RPMI8226 (cell line): ENCODE measurements around the gene RASAL2.

Source experiments
- DNase-seq: peaks from one replicate; pipeline ENCODE4 v3.0.0-alpha.2; 2015

RASAL2 gene

DNA sequence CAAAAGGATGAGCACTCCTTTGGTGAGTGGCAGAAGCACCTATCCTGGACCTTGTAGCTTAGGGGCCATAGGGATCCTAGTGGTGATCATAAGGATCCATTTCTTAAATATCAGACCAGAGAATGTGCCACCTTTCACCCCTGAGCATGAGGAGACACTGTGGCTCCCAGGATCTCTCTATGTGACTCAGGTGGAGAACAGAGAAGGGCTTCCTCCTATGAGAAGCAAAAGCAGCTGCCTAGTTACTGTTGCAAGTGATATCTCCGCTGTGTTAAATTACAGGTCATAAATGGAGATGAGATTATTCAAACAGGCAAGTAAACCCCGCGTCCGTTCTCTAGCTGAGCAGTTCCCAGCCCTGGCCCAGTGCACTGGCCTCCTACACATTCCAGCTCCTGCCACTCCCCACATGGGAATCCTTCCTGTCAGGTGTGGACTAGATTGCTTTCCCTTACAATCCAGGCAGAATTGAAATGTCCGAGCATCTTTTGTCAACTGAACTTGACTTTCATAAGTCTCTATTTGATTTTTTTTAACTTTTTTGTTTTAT is 376.6 kb downstream of the RASAL2 start:
- DNase-seq = no peak

DNA sequence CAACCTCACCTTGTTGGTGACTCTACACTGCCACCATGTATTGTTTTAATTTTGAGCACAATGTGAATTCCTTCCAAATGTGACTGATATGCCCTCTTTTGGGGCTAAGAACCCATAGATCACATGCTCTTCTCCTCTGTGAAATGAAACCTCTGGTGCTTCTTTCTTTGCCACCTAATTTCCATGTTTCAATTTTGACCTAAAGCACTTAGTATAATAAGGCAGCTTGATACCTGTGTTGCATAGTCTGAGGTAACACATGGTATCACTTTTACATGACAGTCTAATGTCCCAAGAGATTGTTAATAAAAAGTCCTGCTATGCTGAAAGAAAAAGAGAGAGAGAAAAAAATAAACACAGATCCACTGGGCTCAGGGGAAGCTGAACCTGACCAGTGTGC is 378.6 kb downstream of the RASAL2 start:
- no peak for DNase-seq

DNA sequence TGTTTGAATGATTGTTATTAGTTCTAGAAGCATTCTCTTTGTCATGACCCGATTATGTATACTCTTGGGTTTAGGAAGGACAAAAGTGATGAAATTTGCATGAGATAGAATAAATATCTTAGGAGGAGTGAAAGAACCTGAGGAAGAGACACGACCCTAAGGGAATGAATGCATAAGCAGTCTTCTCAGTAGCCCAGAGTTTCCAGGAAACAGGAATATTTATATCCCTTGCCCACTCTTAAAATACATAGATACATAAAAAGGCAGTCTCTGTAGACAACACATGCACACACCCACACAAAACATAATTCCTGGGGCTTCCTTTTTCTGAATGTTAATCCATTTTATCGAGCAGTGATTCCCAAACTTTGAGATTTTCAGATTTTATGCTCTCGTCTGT is 383.5 kb downstream of the RASAL2 start:
- no peak for DNase-seq

DNA sequence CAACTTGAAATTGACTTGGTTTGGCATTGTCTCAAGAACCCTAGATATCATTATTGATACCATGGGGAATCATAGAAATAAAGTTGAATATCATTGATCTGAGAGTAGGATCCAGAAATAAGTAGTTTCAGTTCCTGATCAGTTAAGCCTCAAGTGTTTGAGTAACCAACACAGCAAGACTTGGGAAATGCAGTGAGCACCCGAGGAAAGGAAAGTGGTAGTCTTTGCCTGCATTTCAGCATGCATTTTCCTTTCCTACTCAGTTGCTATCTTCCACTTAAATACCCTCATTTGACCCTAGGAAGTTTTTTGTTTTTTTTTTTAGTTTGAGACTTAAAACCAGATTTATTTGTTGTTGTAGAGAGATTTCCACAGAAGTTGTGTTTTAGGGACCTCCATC is 383.9 kb downstream of the RASAL2 start:
- no peak for DNase-seq

DNA sequence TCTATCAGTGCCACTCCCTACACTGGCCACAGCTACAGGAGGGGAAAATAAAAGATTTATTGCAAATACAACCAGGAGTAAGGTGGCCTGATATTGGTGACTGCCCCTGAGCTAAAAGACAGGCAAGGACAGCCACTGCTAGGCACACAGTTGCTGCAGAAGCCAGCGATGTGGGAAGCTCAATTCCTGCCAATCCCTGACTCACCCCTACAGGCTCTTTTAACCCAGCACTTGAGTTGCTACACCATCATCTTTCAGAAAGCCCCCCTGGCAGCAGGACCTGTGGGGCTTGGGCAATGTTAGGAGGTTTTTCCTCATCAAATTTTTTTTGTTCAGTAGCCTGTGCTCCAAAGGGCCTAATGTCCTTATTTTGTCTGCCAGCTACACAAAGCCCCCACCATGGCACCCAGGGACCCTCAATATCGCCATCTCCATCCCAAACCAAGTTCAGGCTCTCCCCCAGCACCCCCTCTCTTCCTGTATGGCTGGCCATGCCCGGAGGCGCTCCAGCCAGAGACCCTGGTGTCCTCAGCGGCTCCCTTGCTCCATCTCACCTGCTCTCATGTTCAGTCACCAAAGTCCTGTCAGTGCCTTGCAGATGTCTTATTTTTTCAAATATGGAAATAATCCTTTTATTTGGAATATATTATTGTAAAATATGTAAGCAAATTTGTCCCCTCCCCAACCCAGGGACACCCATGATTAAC is 389.5 kb downstream of the RASAL2 start:
- no peak for DNase-seq

DNA sequence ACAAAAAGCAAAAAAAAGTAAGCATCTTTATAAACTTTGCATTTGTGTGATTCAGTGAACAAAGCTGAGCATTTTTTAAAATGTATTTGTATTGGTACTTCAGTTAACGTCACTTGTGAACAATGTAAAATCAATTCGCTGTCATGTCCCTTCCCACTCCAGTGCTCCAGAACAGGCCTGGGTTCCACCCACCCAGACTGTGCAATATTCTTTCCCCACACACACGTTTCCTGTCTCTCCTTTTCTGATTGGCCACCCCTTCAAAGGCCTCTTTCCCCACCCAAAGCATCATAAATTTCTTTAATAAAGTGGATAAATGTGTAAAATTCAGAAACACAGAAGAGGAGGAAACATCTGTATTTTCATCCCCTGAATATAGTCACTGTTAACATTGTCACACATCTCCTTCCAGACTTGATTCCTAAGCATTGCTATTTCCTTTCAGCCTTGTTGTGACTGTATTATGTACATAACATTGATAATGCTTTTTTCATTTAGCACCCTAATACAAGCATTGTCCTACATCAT is 390.9 kb downstream of the RASAL2 start:
- no peak for DNase-seq

DNA sequence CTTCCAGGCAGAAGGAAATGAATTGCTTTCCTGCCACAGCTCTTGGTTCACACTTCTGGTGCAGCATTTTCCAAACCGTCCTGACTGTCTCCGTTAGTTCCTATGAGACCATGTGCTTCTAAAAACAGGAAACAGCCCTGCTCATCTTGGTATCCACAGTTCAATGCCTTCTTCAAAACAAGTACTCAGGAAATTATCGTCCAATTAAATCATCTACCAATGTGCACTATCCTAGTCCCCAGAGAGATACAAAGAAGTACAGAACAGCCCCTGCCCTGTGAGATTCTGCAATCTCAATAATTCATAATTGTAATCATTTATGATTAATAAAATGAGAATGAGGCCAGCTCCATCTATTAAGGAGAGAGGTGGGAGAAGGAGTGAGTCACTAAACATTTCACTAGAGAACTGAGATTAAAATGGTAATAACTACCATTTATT is 391.7 kb downstream of the RASAL2 start:
- no peak for DNase-seq

DNA sequence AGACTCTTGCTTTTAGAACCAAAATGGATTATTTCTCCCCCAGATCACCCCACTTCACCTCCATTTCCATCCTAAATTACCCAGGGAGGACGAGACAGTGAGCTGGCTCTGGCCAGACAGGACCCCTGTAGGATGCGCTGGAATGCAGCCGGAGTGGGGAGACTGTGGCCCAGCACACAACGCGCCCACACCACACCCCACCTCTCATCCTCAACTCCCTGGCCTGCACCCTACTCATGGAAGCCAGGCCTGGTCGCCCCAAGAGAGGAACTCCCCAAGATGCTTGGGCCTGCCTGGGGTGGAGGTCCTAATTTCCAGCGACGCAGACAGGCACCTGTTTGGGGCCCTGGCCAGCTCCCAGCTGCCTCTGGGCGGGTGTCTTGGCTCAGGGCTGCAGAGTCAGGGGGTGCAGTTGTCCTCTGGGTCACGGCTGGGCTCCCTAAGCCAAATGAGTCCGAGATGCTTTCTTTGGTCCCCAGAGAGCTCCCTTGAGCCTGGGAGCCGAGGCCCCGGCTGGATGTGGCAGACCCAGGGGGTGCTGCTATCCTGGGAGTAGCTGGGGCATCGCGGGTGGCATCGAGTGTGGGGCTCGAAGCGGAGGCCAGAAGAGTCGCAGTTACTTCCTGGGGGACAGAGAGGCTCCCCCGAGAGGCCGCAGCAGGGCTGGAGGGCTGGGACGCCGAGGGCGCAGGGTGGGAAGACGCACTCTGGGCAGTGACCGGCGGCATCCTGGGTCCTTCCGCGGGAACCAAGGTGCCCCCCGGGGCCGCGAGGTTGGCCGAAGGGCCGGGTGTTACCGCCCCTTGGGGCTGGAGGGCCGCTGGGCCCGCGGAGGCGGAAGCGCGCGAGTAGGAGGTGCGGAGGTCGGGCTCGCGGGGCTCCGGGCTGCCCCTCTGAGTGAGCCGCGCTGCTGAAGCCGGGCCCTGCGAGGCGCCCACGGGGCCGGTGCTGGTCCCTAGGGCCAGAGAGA is 392.5 kb downstream of the RASAL2 start:
- DNase-seq = no peak

DNA sequence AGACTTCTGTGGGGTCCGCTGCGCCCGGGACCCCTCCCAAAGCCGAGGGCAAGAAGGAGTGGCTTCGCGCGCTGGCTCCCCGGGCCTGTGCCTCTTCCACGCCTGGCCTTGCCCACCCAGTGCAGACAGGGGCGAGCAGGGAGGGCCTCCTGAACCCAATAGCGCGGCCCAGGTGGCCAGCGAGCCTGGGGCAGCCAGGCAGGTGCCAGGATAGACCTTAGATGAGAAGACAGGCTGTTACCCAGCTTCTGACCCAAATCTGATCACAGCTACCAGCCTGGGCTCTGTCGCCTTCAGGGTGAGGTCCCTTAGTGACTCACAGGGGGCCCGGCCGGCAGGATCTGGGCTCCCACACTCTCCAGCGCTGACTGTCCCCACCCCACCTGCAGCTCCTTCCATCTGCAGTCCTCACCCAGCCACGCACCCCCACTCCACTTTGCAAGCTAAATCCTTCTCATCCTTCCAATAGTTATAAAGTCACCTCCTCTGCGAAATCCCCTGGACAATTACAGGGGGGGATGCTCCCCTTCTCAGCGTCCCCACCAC is 393.2 kb downstream of the RASAL2 start:
- DNase-seq = no peak

DNA sequence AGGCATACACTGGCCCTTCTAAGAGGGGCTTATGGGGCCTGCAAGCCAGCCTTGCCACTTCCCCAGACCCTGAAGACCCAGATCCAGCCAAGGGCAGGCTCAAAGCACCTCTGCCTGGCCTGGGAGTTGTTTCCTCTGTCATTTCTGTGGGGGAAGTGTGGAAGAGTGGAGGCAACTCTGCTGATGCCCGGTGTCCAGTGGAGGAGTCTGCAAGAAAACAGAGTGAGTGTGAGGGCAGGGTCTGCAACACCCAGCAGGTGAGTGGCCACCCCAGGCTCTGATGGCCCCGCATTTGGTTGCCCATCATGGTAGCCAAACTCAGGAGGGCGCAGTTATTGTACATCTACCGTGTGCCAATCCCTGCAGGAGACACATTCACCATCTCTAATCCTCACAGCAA is 394.5 kb downstream of the RASAL2 start:
- DNase-seq = no peak

DNA sequence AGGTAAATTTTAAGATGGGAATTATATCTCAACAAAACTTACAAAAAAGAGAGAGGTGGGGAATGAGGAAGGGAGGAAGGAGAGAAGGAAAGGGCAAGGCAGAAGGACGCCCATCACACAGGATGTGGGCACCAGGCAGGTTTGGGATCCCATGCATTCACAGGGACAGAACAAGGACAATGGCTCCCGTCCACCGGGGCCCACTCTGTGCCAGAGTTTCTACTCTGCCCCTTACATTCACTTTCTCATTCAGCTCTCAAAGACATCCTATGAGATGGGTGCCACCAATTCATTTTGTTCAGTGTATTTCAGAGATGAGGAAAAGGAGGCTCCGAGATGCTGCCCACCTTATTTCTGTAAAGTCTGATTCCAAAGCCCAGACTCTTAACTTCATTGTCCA is 395.5 kb downstream of the RASAL2 start:
- DNase-seq = no peak

DNA sequence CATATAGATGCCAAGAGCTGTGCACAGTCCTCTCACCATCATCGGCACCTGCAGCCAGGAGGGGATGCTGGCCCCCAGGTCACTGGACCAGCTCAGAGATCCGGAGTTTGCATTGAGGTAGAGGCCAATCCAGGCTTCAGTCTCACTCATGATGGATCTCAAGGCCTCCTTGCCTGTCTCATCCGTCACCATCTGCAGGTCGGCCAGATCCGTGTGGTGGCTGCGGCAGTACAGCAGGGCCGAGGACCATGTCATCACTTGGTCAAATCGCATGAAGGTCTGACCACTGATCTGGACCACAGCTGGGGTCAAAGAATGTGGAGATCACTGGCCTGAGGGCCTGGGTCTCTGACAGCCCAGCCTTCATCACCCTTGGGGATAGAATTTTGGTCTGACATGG is 396.2 kb downstream of the RASAL2 start:
- no peak for DNase-seq

DNA sequence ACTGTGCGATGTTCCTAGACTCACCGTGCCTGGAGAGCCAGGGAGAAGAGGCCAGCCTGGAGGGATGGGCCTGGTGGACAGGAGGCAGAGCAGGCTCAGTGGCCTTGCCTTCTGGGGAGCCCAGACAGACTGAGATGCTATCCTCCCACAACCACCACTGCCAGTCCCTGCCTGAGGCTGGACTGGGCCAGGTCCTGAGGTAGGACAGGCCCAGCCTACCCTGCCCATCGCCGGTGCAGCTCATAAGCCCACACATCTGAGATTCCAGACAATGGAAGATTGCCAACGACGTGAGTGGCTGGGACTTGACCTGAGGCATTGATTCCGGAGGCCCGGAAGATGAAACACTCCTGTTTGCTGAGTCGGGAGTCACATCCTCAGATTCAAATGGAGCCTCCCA is 397.1 kb downstream of the RASAL2 start:
- DNase-seq = no peak

DNA sequence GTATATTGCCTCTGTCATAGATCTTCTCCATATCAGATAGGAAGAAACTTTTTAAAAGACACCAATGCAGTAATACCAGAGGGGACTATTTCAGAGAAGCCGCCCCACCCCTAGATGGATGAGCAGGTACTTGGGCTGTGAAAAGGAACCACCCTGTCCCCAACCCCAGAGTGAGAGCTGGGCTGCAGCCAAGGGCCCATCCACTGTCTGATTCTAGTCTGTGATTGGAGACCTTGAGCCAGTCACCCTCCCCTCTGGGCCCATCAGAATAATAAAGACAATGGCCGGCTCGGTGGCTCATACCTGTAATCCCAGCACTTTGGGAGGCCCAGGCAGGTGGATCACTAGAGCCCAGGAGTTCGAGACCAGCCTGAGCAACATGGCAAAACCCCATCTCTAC is 397.8 kb downstream of the RASAL2 start:
- no peak for DNase-seq

DNA sequence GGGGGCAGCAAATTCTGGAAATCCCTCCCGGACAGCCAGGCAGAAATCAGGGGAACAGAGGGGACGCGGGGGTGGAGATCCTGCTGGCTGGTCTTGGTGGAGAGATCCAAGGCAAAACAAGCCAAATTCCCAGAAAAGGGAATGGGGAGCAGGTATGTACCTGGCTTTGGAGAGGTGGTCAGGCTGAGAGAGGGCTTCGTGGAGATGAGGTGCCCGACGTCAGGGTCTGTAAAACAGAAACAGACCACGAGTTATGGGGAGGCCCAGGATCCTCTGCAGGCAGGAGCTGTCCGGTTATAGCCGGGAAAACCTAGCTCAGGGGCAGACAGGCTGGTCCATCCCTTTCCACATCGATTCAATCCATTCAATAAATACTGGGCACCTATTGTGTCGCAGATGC is 398.4 kb downstream of the RASAL2 start:
- no peak for DNase-seq

DNA sequence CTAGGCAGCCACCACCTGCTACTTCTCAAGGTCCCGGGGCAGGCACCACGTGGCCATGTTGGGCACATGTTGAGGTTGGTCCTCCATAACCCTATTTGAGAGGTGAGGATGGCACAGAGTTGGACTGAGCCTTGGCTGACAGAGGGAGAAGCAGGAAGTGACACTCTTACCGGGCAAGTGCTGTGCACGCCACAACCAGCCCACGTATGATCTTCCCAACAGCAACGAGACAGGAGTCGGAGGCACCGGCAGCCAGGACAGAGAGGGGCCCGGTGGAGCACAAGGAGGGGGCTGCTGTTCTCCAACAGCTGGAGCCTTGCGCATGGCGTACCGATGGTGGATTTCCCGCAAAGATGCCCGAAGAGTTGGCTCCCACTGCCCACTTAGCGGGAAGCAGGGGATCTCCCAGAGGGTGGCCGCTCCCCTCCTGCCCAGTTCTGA is 399.4 kb downstream of the RASAL2 start:
- no peak for DNase-seq

DNA sequence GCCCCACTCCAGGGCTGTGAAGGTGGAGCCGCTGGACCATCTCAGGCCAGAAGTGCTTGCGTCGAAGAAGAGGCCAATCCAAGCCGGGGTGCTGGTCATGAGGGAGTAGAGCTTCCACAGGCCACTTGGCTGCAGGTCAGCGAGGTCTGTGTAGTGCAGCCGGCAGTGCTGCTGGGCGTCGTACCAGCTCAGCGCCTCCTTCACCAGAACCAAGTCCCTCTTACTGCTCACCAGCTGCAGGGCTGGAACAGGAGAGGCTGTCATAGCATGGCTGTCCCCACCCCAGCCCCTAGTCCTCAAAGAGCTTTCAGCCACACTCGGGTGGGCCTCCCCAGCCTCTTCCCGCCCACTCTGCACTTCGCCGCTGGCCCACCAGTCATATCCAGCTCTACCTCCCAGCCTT is 400.7 kb downstream of the RASAL2 start:
- DNase-seq = no peak

DNA sequence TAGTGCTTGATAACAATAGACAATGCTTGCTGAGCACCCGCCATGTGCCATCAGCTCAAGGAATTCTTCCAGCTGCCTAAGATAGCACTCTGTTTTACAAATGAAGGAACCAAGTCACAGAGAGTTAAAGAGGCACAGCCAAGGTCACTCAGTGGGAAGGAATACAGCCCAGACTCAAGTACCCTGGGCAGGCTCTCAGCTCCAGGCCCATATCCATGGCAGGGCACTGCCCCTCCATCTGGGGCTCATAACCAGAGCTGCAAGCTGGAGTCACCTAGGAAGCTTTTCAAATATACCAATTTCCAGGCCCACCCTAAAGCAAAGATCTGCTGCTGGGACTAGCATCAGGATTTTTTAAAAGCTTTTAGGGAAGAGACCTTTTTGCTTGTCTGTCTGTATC is 401.3 kb downstream of the RASAL2 start:
- DNase-seq = no peak

DNA sequence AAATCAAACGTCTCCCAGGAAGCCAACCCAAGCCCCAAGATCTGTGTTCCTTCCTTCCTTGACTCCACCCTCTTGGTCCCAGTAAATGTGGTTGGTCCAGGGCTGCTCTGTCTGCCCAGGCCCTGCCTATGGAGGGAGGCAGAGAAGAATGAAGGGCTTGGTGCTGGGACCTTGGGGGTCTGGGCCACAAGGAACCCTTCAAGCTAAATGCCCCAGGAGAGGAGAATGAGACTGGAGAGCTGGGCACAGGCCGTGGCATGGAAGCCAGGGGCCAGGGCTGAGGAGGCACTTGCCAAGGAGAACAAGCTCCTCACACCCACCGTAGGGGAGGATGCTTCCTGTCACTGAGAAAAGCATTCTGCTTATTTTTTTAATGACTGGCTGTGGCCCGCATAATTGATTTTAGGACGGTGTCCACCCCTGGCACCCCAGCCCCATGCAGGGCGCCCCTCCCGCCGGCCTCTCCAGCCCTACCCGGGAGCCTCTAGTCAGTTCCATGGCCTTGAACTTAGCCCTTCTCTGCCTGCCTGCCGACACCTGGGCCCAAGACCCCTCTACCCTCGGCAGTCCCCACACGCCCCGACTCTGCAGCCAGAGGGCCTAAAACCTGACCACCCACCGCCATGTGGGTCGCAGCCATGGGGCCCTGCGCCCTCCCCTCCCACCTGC is 402.0 kb downstream of the RASAL2 start:
- DNase-seq = no peak

DNA sequence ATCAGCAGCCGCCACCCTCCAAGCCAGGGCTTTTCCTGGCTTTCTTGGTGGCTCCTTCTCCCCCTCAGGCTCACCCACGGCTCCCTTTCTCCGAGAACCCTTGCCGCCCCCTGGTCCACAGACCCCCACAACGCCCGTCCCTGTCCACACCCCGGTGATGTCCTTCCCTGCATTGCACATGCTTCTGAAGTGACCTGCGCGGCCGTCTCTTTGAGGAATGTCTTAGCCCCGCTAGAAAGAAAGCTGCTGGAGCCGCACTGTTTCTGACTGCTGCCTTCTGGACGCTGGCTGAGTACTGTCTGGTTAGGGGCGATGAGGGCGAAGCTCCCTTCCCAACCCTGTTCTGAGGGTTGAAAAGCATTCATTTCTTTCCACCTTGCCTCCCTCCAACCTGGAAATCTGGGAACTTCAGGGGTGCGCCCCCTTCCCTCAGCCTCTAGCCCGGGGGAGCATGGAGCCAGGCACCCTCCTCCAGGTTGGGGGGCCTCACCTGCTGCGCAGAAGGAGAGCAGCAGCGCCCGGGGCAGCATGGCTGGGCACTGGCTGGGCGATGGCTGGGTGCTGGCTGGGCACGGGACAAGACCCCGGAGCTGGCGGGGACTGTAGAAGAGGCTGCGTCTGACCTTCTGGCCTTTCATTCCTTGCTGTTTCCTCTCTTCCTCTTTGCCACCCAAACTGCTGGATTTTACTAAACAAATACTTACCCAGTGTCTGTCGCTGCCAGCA is 402.7 kb downstream of the RASAL2 start, which contains the start of gene CLEC20A:
TSS of gene CLEC20A (minus strand) at position 555 of the 726 bp plus-strand sequence. CDS start at position 530, 25 bp downstream.
- DNase-seq = no peak

DNA sequence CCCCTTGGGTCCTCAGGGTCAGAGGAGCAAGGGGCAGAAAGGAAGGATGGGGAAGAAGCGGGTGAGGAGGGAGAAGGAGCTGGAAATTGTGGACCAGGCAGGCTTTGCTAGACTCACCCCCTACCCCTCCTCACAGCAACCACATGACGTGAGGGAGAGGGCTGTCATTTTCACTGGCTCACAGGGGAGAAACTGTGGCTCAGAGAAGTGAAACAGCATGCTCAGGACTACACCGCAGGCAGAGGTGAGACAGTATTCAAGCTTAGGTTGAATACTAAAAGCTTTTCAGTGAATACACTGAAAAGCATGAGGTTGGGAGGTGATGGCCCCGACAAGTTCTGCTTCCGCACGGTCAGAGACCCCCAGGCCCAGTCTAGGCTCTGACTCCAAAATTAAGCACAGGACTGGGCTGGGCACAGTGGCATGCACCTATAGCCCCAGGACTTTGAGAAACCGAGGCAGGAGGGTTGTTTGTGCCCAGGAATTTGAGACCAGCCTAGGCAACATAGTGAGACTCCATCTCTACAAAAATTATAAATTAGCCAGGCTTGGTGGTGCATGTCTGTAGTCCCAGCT is 404.1 kb downstream of the RASAL2 start:
- no peak for DNase-seq
